SKM-1 (cell line): ENCODE data around the gene CT45A2.
"Not testable (repeated sequence)": the region's sequence is repeated elsewhere in the genome, so short reads cannot be mapped to it uniquely, and the experiment has no call there.

Experiments used
- DNase-seq: peaks from one replicate; lab custom pipeline; 2025; ENCODE audit not compliant: unreplicated experiment; lab: John Stamatoyannopoulos, UW

CT45A2 gene

GRCh38 chrX:135819912-135820311, at the start of gene CT45A2:
TSS of gene CT45A2 (minus strand) at chrX:135820012. CDS start at chrX:135816265, 3,747 bp downstream.
- not testable (repeated sequence) for DNase-seq

- DNase-seq, result not testable (repeated sequence)
These were observed 34.6 kb upstream of the CT45A2 start, which contains the start of gene CT45A8 for GRCh38 chrX:135854438-135854837. TSS of gene CT45A8 (minus strand) at chrX:135854538. CDS start at chrX:135850783, 3,755 bp downstream.

GRCh38 chrX:135837180-135837579, 17.4 kb upstream of the CT45A2 start, which contains the start of gene CT45A7:
TSS of gene CT45A7 (minus strand) at chrX:135837280. CDS start at chrX:135833533, 3,747 bp downstream.
- DNase-seq, result not testable (repeated sequence)

GRCh38 chrX:135802687-135803086, 17.1 kb downstream of the CT45A2 start, which contains the start of gene CT45A6:
TSS of gene CT45A6 (minus strand) at chrX:135802787. CDS start at chrX:135798993, 3,794 bp downstream.
- DNase-seq, result not testable (repeated sequence)

GRCh38 chrX:135785403-135785802, 34.4 kb downstream of the CT45A2 start, which contains the start of gene CT45A5:
TSS of gene CT45A5 (minus strand) at chrX:135785503. CDS start at chrX:135781729, 3,774 bp downstream.
- not testable (repeated sequence) for DNase-seq

- DNase-seq, result not testable (repeated sequence)
These were observed 51.7 kb downstream of the CT45A2 start, which contains the start of gene CT45A3 for GRCh38 chrX:135768091-135768490. TSS of gene CT45A3 (minus strand) at chrX:135768191. CDS start at chrX:135764444, 3,747 bp downstream.
